HEK293 (cell line): ENCODE measurements around the gene BAX.

Source experiments
- YY1 ChIP-seq: fragments of 450-650 bp; formaldehyde crosslinking; IDR thresholded peaks from 2 replicates; pipeline ENCODE4 v1.5.1; 2018; ENCODE audit warnings: missing biosample characterization, missing genetic modification characterization
- ZBTB1 ChIP-seq: fragments of 450-650 bp; formaldehyde crosslinking; IDR thresholded peaks from 2 replicates; pipeline ENCODE4 v1.5.1; 2016; ENCODE audit warnings: missing biosample characterization, missing genetic modification characterization
- ZBTB7A ChIP-seq: fragments of 450-650 bp; formaldehyde crosslinking; IDR thresholded peaks from 2 replicates; pipeline ENCODE4 v1.5.1; 2016; ENCODE audit warnings: low read depth, missing biosample characterization, missing genetic modification characterization
- ZBTB8A ChIP-seq: fragments of 450-650 bp; formaldehyde crosslinking; IDR thresholded peaks from 2 replicates; pipeline ENCODE4 v1.5.1; 2016; ENCODE audit warnings: missing biosample characterization, missing genetic modification characterization
- ZNF146 ChIP-seq: fragments of 450-650 bp; formaldehyde crosslinking; IDR thresholded peaks from 2 replicates; pipeline ENCODE4 v1.5.1; 2016; ENCODE audit warnings: missing biosample characterization, missing genetic modification characterization
- ZNF274 ChIP-seq, 2 experiments: fragments of 200-500 bp in 1 of 2; fragments of 450-650 bp in 1 of 2; sonication (Bioruptor generic) in 1 of 2; formaldehyde crosslinking in 1 of 2; IDR thresholded peaks; 2 replicates each; pipeline versions ENCODE4 v1.5.1 to v1.6.1; 2014 to 2016; ENCODE audit warnings: borderline replicate concordance in 1 of 2, inconsistent platforms in 1 of 2, low read length in 1 of 2, missing biosample characterization in 1 of 2, missing genetic modification characterization in 1 of 2
- ZNF433 ChIP-seq: fragments of 450-650 bp; formaldehyde crosslinking; IDR thresholded peaks from 2 replicates; pipeline ENCODE4 v1.5.1; 2016; ENCODE audit warnings: missing biosample characterization, missing genetic modification characterization, low read depth
- ZNF501 ChIP-seq: fragments of 450-650 bp; formaldehyde crosslinking; IDR thresholded peaks from 2 replicates; pipeline ENCODE4 v1.5.1; 2016; ENCODE audit warnings: missing biosample characterization, missing genetic modification characterization
- ZNF514 ChIP-seq: fragments of 450-650 bp; formaldehyde crosslinking; IDR thresholded peaks from 2 replicates; pipeline ENCODE4 v1.5.1; 2016; ENCODE audit warnings: missing biosample characterization, missing genetic modification characterization
- TF ChIP-seq, protein P1 (sequence below): fragments of 450-650 bp; formaldehyde crosslinking; IDR thresholded peaks from 2 replicates; pipeline ENCODE4 v1.5.1; 2016; ENCODE audit warnings: missing biosample characterization, missing genetic modification characterization
- TF ChIP-seq, protein P2 (sequence below): fragments of 450-650 bp; formaldehyde crosslinking; IDR thresholded peaks from 2 replicates; pipeline ENCODE4 v1.5.1; 2016; ENCODE audit warnings: missing biosample characterization, missing genetic modification characterization

DNA sequence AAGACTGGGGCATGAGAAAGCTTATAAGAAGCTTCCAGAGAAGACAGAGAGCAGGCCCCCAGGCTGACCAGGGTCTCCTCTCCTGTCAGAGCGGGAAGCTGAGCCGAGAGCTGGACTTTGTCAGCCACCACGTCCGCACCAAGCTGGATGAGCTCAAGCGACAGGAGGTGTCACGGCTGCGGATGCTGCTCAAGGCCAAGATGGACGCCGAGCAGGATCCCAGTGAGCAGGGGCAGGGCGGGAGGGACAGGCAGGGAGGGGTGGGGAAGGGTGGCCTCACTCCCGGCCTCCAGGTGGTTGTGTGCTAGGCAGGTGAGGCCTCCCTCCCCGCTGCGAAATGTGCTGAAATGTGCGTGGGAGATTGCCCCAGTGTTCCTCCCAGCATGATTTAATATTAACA, 49.0 kb upstream of the BAX start:
- TF ChIP-seq, protein P1, sequence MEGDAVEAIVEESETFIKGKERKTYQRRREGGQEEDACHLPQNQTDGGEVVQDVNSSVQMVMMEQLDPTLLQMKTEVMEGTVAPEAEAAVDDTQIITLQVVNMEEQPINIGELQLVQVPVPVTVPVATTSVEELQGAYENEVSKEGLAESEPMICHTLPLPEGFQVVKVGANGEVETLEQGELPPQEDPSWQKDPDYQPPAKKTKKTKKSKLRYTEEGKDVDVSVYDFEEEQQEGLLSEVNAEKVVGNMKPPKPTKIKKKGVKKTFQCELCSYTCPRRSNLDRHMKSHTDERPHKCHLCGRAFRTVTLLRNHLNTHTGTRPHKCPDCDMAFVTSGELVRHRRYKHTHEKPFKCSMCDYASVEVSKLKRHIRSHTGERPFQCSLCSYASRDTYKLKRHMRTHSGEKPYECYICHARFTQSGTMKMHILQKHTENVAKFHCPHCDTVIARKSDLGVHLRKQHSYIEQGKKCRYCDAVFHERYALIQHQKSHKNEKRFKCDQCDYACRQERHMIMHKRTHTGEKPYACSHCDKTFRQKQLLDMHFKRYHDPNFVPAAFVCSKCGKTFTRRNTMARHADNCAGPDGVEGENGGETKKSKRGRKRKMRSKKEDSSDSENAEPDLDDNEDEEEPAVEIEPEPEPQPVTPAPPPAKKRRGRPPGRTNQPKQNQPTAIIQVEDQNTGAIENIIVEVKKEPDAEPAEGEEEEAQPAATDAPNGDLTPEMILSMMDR: no peak
- TF ChIP-seq ZNF514 (tag by site-specific recombination) (no peak), ZBTB1 (tag by site-specific recombination) (no peak), ZBTB8A (tag by site-specific recombination) (no peak), ZNF146 (no peak), YY1 (tag by site-specific recombination) (no peak), ZNF274 (IDR thresholded peaks at IDR 0.05; ENCODE audit: low read length) (no peak), ZNF274 (tag by site-specific recombination; IDR thresholded peaks at IDR 0.05; ENCODE audit: borderline replicate concordance) (no peak), ZBTB7A (tag by site-specific recombination) (no peak), ZNF501 (no peak), ZNF433 (tag by site-specific recombination) (no peak)
- TF ChIP-seq, protein P2, sequence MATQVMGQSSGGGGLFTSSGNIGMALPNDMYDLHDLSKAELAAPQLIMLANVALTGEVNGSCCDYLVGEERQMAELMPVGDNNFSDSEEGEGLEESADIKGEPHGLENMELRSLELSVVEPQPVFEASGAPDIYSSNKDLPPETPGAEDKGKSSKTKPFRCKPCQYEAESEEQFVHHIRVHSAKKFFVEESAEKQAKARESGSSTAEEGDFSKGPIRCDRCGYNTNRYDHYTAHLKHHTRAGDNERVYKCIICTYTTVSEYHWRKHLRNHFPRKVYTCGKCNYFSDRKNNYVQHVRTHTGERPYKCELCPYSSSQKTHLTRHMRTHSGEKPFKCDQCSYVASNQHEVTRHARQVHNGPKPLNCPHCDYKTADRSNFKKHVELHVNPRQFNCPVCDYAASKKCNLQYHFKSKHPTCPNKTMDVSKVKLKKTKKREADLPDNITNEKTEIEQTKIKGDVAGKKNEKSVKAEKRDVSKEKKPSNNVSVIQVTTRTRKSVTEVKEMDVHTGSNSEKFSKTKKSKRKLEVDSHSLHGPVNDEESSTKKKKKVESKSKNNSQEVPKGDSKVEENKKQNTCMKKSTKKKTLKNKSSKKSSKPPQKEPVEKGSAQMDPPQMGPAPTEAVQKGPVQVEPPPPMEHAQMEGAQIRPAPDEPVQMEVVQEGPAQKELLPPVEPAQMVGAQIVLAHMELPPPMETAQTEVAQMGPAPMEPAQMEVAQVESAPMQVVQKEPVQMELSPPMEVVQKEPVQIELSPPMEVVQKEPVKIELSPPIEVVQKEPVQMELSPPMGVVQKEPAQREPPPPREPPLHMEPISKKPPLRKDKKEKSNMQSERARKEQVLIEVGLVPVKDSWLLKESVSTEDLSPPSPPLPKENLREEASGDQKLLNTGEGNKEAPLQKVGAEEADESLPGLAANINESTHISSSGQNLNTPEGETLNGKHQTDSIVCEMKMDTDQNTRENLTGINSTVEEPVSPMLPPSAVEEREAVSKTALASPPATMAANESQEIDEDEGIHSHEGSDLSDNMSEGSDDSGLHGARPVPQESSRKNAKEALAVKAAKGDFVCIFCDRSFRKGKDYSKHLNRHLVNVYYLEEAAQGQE (tag by site-specific recombination): no peak
